Keratinocyte (primary cell): ENCODE measurements around the gene GNPTG. TPM values are rescaled to one million over a fixed set of nuclear protein-coding genes. Genes with fewer than 3 reads are reported as not detected.

Experiments
- DNase-seq: peaks from one replicate; pipeline ENCODE4 v3.0.0-alpha.2; 2011; ENCODE audit warnings: low read depth, missing footprints, low spot score
- FAIRE-seq: peaks from 2 replicates; lab custom pipeline; 2011; peaks lifted over from hg19 to GRCh38; lab: Jason Lieb, UNC
- H2AFZ ChIP-seq: 2 replicates; pipeline ENCODE4 v1.6.0; 2012; ENCODE audit warnings: low read length, control low read depth, inconsistent platforms; ENCODE audit not compliant: control insufficient read depth
- H3K27ac ChIP-seq: 2 replicates; pipeline ENCODE4 v1.5.1; 2011; ENCODE audit warnings: low read length; ENCODE audit not compliant: control insufficient read depth, insufficient read depth
- H3K27me3 ChIP-seq: 3 replicates; pipeline ENCODE4 v1.6.0; 2011; ENCODE audit warnings: low read length; ENCODE audit not compliant: control insufficient read depth, insufficient read depth; ENCODE audit errors: extremely low read depth
- H3K36me3 ChIP-seq, 2 experiments: 2 replicates in 1 of 2; 3 replicates in 1 of 2; pipeline ENCODE4 v1.5.1; 2011; ENCODE audit warnings: low read length in 2 of 2, mild to moderate bottlenecking in 1 of 2; ENCODE audit not compliant: control insufficient read depth in 2 of 2, insufficient read depth in 2 of 2; ENCODE audit errors: extremely low read depth in 1 of 2
- H3K4me1 ChIP-seq: 3 replicates; pipeline ENCODE4 v1.5.1; 2011; ENCODE audit warnings: low read length; ENCODE audit not compliant: control insufficient read depth, insufficient read depth; ENCODE audit errors: extremely low read depth
- H3K4me2 ChIP-seq: 3 replicates; pipeline ENCODE4 v1.6.0; 2011; ENCODE audit warnings: low read depth, low read length; ENCODE audit not compliant: control insufficient read depth, insufficient read depth; ENCODE audit errors: extremely low read depth
- H3K4me3 ChIP-seq, 3 experiments: fragments of 200-600 bp in 1 of 3; sonication (generic) in 1 of 3; 2 replicates in 2 of 3; 3 replicates in 1 of 3; pipeline ENCODE4 v1.5.1; 2011 to 2016; ENCODE audit warnings: low read length in 3 of 3, mild to moderate bottlenecking in 3 of 3, control low read depth in 2 of 3, inconsistent platforms in 1 of 3, low read depth in 1 of 3, mixed read lengths in 1 of 3, mixed run types in 1 of 3, moderate library complexity in 1 of 3; ENCODE audit not compliant: control insufficient read depth in 2 of 3, insufficient read depth in 2 of 3; ENCODE audit errors: extremely low read depth in 1 of 3
- H3K79me2 ChIP-seq: 2 replicates; pipeline ENCODE4 v1.6.0; 2012; ENCODE audit warnings: low read length; ENCODE audit not compliant: control insufficient read depth, insufficient read depth
- H3K9ac ChIP-seq: 3 replicates; pipeline ENCODE4 v1.6.0; 2011; ENCODE audit warnings: low read length; ENCODE audit not compliant: control insufficient read depth, insufficient read depth; ENCODE audit errors: extremely low read depth
- H3K9me1 ChIP-seq: 3 replicates; pipeline ENCODE4 v1.6.0; 2011; ENCODE audit warnings: low read length; ENCODE audit not compliant: control insufficient read depth, insufficient read depth; ENCODE audit errors: extremely low read depth
- H3K9me3 ChIP-seq: 2 replicates; pipeline ENCODE4 v1.5.1; 2012; ENCODE audit warnings: low read depth, low read length; ENCODE audit not compliant: control insufficient read depth
- H4K20me1 ChIP-seq: 3 replicates; pipeline ENCODE4 v1.6.0; 2011; ENCODE audit warnings: low read length; ENCODE audit not compliant: control insufficient read depth, insufficient read depth; ENCODE audit errors: extremely low read depth
- CTCF ChIP-seq, 3 experiments: IDR thresholded peaks in 1 of 3; conservative IDR thresholded peaks in 1 of 3; optimal IDR thresholded peaks in 1 of 3; 2 replicates in 2 of 3; 3 replicates in 1 of 3; pipeline versions ENCODE3 to v1.5.1; 2011; ENCODE audit warnings: low read length in 3 of 3, mild to moderate bottlenecking in 3 of 3, moderate library complexity in 2 of 3, control low read depth in 1 of 3, inconsistent platforms in 1 of 3; ENCODE audit not compliant: insufficient read depth in 2 of 3; ENCODE audit errors: extremely low read depth in 1 of 3
- EZH2 ChIP-seq: IDR thresholded peaks from one replicate; pipeline ENCODE4 v1.6.1; 2012; ENCODE audit warnings: inconsistent platforms, mild to moderate bottlenecking, low read length, moderate library complexity
- dilution Hi-C: fragments of 300-500 bp; cut with MboI; formaldehyde crosslinking; loops from one replicate; pipeline ENCODE4 v1.7.0; 2020; ENCODE audit warnings: low sequenced_read_pairs; ENCODE audit not compliant: extremely low pct_ligation_motif_present
- polyA plus RNA-seq, 5 experiments: library from polyadenylated mRNA; depleted of rRNA in 3 of 5; stranded (reverse) in 3 of 5; stranded (forward) in 1 of 5; unstranded in 1 of 5; fragments of >200 nt; gene quantifications; 1 replicate in 1 of 5; 2 replicates in 3 of 5; 3 replicates in 1 of 5; pipeline versions ENCODE4 v1.2.1 to v1.2.3, GENCODE V29; 2011 to 2012; ENCODE audit warnings: missing spikeins in 2 of 5, low read depth in 1 of 5, low replicate concordance in 1 of 5

Gene GNPTG
- polyA plus RNA-seq, 1 donor (not counting 4 experiments of a cell fraction or from before 2014, with no cell fraction given) = 30.9 TPM

- Histone ChIP-seq H3K9me3 (no peaks in the 10 kb centered on the region), H2AFZ (no peak overlapping the region), H3K4me2 (no peak overlapping the region), H3K36me3 (peaks cover 12 to 23% of the 10 kb centered on the region in 2 experiments), H3K9me1 (no peaks in the 10 kb centered on the region), H3K79me2 (peaks cover 7% of the 10 kb centered on the region), H3K4me1 (no peaks in the 10 kb centered on the region), H3K27me3 (no peaks in the 10 kb centered on the region), H3K9ac (no peak overlapping the region), H4K20me1 (no peaks in the 10 kb centered on the region), H3K4me3 (no peak overlapping the region), H3K27ac (no peak overlapping the region)
- dilution Hi-C loops = no loop called here
- FAIRE-seq = no peak
- TF ChIP-seq EZH2 (no peak), CTCF (optimal IDR thresholded peaks at IDR 0.05 in 1 of 3, IDR thresholded peaks at IDR 0.05 in 1 of 3, conservative IDR thresholded peaks at IDR 0.05 in 1 of 3; ENCODE audit: extremely low read depth in 1 of 3, insufficient read depth in 2 of 3, low read length in 3 of 3) (no peak)
- no peak for DNase-seq
Measured at GRCh38 chr16:1364510-1364909, 12.8 kb downstream of the GNPTG start.

GRCh38 chr16:1366060-1366711 is 14.5 kb downstream of the GNPTG start:
- Histone ChIP-seq H3K9ac (no peak overlapping the region), H2AFZ (no peak overlapping the region), H3K4me3 (no peak overlapping the region), H3K4me2 (no peak overlapping the region), H3K27me3 (no peaks in the 10 kb centered on the region), H3K9me3 (no peaks in the 10 kb centered on the region), H3K9me1 (no peaks in the 10 kb centered on the region), H4K20me1 (no peaks in the 10 kb centered on the region), H3K27ac (no peak overlapping the region), H3K4me1 (no peaks in the 10 kb centered on the region), H3K79me2 (peaks cover 4% of the 10 kb centered on the region), H3K36me3 (peaks cover 12 to 25% of the 10 kb centered on the region in 2 experiments)
- no peak for DNase-seq
- no peak for FAIRE-seq
- dilution Hi-C loops = no loop called here
- TF ChIP-seq CTCF (optimal IDR thresholded peaks at IDR 0.05 in 1 of 3, IDR thresholded peaks at IDR 0.05 in 1 of 3, conservative IDR thresholded peaks at IDR 0.05 in 1 of 3; ENCODE audit: extremely low read depth in 1 of 3, insufficient read depth in 2 of 3, low read length in 3 of 3) (no peak), EZH2 (no peak)
